Transverse colon (tissue), 3 donors: ENCODE data around the gene TSPAN9.

Experiments used
- CTCF ChIP-seq, 5 experiments: fragments of 200-600 bp in 3 of 5; fragments of 450-650 bp in 2 of 5; sonication (generic) in 3 of 5; IDR thresholded peaks; 1 replicate in 2 of 5; 2 replicates in 3 of 5; pipeline ENCODE4 v1.5.1; 2016 to 2017; ENCODE audit warnings: antibody characterized with exemption in 5 of 5, inconsistent platforms in 3 of 5, mild to moderate bottlenecking in 2 of 5, moderate library complexity in 1 of 5
- EP300 ChIP-seq: sonication (generic); formaldehyde crosslinking; IDR thresholded peaks from one replicate; pipeline ENCODE4 v1.6.1; 2017; ENCODE audit warnings: antibody characterized with exemption, low read depth
- POLR2A ChIP-seq: fragments of 450-650 bp; IDR thresholded peaks from one replicate; pipeline ENCODE4 v1.6.1; 2016; ENCODE audit warnings: antibody characterized with exemption, mild to moderate bottlenecking, moderate library complexity

GRCh38 chr12:3045494-3045893 lies 31.7 kb upstream of the TSPAN9 start:
- no peak for TF ChIP-seq EP300
- no peak for TF ChIP-seq CTCF (IDR thresholded peaks at IDR 0.05)
- TF ChIP-seq POLR2A: no peak
